HepG2 (cell line): Measurements from ENCODE around the gene ANKRD65. TPM values are rescaled to one million over a fixed set of nuclear protein-coding genes. Genes with fewer than 3 reads are reported as not detected.

Experiments used
- CBFB ChIP-seq: sonication (generic); formaldehyde crosslinking; IDR thresholded peaks from 2 replicates; pipeline ENCODE4 v1.4.0; 2020; ENCODE audit warnings: missing genetic modification reagents
- HMGXB4 ChIP-seq, 2 experiments: sonication (generic) in 1 of 2; formaldehyde crosslinking in 1 of 2; IDR thresholded peaks; 2 replicates each; pipeline versions ENCODE4 v1.4.0 to v1.6.1; 2018 to 2020; ENCODE audit warnings: missing genetic modification reagents in 2 of 2, borderline replicate concordance in 1 of 2, low read depth in 1 of 2, mild to moderate bottlenecking in 1 of 2, missing biosample characterization in 1 of 2
- LRRFIP1 ChIP-seq: sonication (generic); formaldehyde crosslinking; conservative IDR thresholded peaks from 2 replicates; pipeline ENCODE4 v1.4.0; 2020; ENCODE audit warnings: missing genetic modification reagents
- MZF1 ChIP-seq: sonication (generic); formaldehyde crosslinking; IDR thresholded peaks from 2 replicates; pipeline ENCODE4 v1.8.1; 2023; ENCODE audit warnings: mild to moderate bottlenecking, missing genetic modification reagents, borderline replicate concordance
- PHF21A ChIP-seq: sonication (generic); formaldehyde crosslinking; IDR thresholded peaks from 2 replicates; pipeline ENCODE4 v1.5.0; 2020; ENCODE audit warnings: mild to moderate bottlenecking, missing genetic modification reagents
- POLR2G ChIP-seq: fragments of 200-400 bp; formaldehyde crosslinking; IDR thresholded peaks from 2 replicates; pipeline ENCODE4 v1.6.1; 2018; ENCODE audit warnings: mild to moderate bottlenecking, low read depth, low read length, moderate library complexity
- XRCC5 ChIP-seq: fragments of 200-400 bp; formaldehyde crosslinking; optimal IDR thresholded peaks from 2 replicates; pipeline ENCODE3; 2017; ENCODE audit warnings: mild to moderate bottlenecking, low read length
- ZNF337 ChIP-seq: sonication (generic); formaldehyde crosslinking; IDR thresholded peaks from 2 replicates; pipeline ENCODE4 v1.5.1; 2020; ENCODE audit warnings: missing genetic modification reagents, low read depth, mild to moderate bottlenecking, borderline replicate concordance
- ZNF44 ChIP-seq: sonication (generic); formaldehyde crosslinking; IDR thresholded peaks from 2 replicates; pipeline ENCODE4 v1.5.1; 2020; ENCODE audit warnings: mild to moderate bottlenecking, missing genetic modification reagents
- ZNF510 ChIP-seq: sonication (generic); formaldehyde crosslinking; IDR thresholded peaks from 2 replicates; pipeline ENCODE4 v1.4.0; 2020; ENCODE audit warnings: low read depth, mild to moderate bottlenecking, missing genetic modification reagents
- ZNF543 ChIP-seq: sonication (generic); formaldehyde crosslinking; IDR thresholded peaks from 2 replicates; pipeline ENCODE4 v1.4.0; 2020; ENCODE audit warnings: mild to moderate bottlenecking, missing genetic modification reagents
- ZNF644 ChIP-seq: IDR thresholded peaks from 2 replicates; pipeline ENCODE4 v1.6.1; 2016; ENCODE audit warnings: low read depth
- polyA plus RNA-seq, 8 experiments: library from polyadenylated mRNA; depleted of rRNA in 3 of 8; stranded (reverse) in 7 of 8; unstranded in 1 of 8; fragments of >200 nt; fragmentation: Illumina TruSeq in 4 of 8; extraction: Trizol in 4 of 8; gene quantifications; 2 replicates each; pipeline versions ENCODE4 v1.2.1 to v1.2.3, GENCODE V29; 2011 to 2016; ENCODE audit warnings: low read depth in 4 of 8, missing spikeins in 1 of 8, mixed read lengths in 1 of 8; ENCODE audit not compliant: insufficient read depth in 1 of 8
- total RNA-seq, 5 experiments: library from RNA; depleted of rRNA; stranded (reverse); fragments of >200 nt; fragmentation: Illumina TruSeq; extraction: Trizol; gene quantifications; 2 replicates each; pipeline ENCODE4 v1.2.3, GENCODE V29; 2016; ENCODE audit warnings: low read depth in 1 of 5
- TF ChIP-seq, protein P1 (sequence below): sonication (generic); formaldehyde crosslinking; IDR thresholded peaks from 2 replicates; pipeline ENCODE4 v1.5.0; 2020; ENCODE audit warnings: mild to moderate bottlenecking, missing genetic modification reagents
- TF ChIP-seq, protein P2 (sequence below): sonication (generic); formaldehyde crosslinking; IDR thresholded peaks from 2 replicates; pipeline ENCODE4 v1.5.1; 2020; ENCODE audit warnings: mild to moderate bottlenecking, missing genetic modification reagents, moderate library complexity
- TF ChIP-seq, protein P3 (sequence below): sonication (generic); formaldehyde crosslinking; conservative IDR thresholded peaks from 2 replicates; pipeline ENCODE4 v1.4.0; 2020; ENCODE audit warnings: missing genetic modification reagents

The ANKRD65 gene
- total and polyA plus RNA-seq, 2 of the 13 experiments (the other 11 are each of a cell fraction or from before 2014, with no cell fraction given): 12.1 to 30.1 TPM

GRCh38 chr1:1406821-1407635 is 14.0 kb downstream of the ANKRD65 start, which contains the start of gene MRPL20 (continued):
- TF ChIP-seq ZNF337 (CRISPR knock-in tag): no peak
- TF ChIP-seq POLR2G: peak; percentile 98
- TF ChIP-seq HMGXB4 (CRISPR knock-in tag; IDR thresholded peaks at IDR 0.05; ENCODE audit: borderline replicate concordance in 1 of 2, low read depth in 1 of 2): peak; percentile 92 to 93
- TF ChIP-seq PHF21A (CRISPR knock-in tag): peak; percentile 67
- TF ChIP-seq ZNF543 (CRISPR knock-in tag): no peak; the same call in 1 of the 2 replicates
- peak; percentile 87 for TF ChIP-seq CBFB
- peak; percentile 55 for TF ChIP-seq XRCC5
- TF ChIP-seq, protein P1, sequence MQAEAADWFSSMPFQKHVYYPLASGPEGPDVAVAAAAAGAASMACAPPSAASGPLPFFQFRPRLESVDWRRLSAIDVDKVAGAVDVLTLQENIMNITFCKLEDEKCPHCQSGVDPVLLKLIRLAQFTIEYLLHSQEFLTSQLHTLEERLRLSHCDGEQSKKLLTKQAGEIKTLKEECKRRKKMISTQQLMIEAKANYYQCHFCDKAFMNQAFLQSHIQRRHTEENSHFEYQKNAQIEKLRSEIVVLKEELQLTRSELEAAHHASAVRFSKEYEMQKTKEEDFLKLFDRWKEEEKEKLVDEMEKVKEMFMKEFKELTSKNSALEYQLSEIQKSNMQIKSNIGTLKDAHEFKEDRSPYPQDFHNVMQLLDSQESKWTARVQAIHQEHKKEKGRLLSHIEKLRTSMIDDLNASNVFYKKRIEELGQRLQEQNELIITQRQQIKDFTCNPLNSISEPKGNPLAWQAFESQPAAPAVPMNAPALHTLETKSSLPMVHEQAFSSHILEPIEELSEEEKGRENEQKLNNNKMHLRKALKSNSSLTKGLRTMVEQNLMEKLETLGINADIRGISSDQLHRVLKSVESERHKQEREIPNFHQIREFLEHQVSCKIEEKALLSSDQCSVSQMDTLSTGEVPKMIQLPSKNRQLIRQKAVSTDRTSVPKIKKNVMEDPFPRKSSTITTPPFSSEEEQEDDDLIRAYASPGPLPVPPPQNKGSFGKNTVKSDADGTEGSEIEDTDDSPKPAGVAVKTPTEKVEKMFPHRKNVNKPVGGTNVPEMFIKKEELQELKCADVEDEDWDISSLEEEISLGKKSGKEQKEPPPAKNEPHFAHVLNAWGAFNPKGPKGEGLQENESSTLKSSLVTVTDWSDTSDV (CRISPR knock-in tag): peak; percentile 85; the same call in 1 of the 2 replicates
- TF ChIP-seq, protein P2, sequence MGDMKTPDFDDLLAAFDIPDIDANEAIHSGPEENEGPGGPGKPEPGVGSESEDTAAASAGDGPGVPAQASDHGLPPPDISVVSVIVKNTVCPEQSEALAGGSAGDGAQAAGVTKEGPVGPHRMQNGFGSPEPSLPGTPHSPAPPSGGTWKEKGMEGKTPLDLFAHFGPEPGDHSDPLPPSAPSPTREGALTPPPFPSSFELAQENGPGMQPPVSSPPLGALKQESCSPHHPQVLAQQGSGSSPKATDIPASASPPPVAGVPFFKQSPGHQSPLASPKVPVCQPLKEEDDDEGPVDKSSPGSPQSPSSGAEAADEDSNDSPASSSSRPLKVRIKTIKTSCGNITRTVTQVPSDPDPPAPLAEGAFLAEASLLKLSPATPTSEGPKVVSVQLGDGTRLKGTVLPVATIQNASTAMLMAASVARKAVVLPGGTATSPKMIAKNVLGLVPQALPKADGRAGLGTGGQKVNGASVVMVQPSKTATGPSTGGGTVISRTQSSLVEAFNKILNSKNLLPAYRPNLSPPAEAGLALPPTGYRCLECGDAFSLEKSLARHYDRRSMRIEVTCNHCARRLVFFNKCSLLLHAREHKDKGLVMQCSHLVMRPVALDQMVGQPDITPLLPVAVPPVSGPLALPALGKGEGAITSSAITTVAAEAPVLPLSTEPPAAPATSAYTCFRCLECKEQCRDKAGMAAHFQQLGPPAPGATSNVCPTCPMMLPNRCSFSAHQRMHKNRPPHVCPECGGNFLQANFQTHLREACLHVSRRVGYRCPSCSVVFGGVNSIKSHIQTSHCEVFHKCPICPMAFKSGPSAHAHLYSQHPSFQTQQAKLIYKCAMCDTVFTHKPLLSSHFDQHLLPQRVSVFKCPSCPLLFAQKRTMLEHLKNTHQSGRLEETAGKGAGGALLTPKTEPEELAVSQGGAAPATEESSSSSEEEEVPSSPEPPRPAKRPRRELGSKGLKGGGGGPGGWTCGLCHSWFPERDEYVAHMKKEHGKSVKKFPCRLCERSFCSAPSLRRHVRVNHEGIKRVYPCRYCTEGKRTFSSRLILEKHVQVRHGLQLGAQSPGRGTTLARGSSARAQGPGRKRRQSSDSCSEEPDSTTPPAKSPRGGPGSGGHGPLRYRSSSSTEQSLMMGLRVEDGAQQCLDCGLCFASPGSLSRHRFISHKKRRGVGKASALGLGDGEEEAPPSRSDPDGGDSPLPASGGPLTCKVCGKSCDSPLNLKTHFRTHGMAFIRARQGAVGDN (CRISPR knock-in tag): peak; percentile 95
- peak; percentile 82 for TF ChIP-seq ZNF510
- TF ChIP-seq ZNF44 (CRISPR knock-in tag): peak; percentile 53; the same call in 1 of the 2 replicates
- no peak for TF ChIP-seq MZF1 (CRISPR knock-in tag)
- TF ChIP-seq LRRFIP1 (CRISPR knock-in tag): no peak
- TF ChIP-seq ZNF644 (CRISPR knock-in tag): 0 out of 2 replicates have a peak, but pooled peaks have one; percentile 9
- TF ChIP-seq, protein P3, sequence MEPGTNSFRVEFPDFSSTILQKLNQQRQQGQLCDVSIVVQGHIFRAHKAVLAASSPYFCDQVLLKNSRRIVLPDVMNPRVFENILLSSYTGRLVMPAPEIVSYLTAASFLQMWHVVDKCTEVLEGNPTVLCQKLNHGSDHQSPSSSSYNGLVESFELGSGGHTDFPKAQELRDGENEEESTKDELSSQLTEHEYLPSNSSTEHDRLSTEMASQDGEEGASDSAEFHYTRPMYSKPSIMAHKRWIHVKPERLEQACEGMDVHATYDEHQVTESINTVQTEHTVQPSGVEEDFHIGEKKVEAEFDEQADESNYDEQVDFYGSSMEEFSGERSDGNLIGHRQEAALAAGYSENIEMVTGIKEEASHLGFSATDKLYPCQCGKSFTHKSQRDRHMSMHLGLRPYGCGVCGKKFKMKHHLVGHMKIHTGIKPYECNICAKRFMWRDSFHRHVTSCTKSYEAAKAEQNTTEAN (CRISPR knock-in tag): no peak
